Thymus (tissue), 14 donors: ENCODE results near the gene CDV3. TPM values are rescaled to one million over a fixed set of nuclear protein-coding genes. Genes with fewer than 3 reads are reported as not detected.
"Not testable (repeated sequence)": the region's sequence is repeated elsewhere in the genome, so short reads cannot be mapped to it uniquely, and the experiment has no call there.

ENCODE experiments used
- DNase-seq, 9 donors: peaks; one replicate each; pipeline ENCODE4 v3.0.0-alpha.2; 2013; ENCODE audit warnings: low spot score in 9 of 9, low read depth in 6 of 9, missing footprints in 1 of 9
- H3K27ac ChIP-seq, 2 donors: one replicate each; pipeline ENCODE4 v1.5.1; 2013; ENCODE audit warnings: control low read depth in 1 of 2, low read depth in 1 of 2, low read length in 1 of 2, mild to moderate bottlenecking in 1 of 2, moderate library complexity in 1 of 2
- H3K27me3 ChIP-seq, 2 donors: one replicate each; pipeline ENCODE4 v1.5.1; 2013; ENCODE audit warnings: low read length in 1 of 2; ENCODE audit not compliant: control insufficient read depth in 2 of 2, insufficient read depth in 1 of 2
- H3K36me3 ChIP-seq, 2 donors: one replicate each; pipeline ENCODE4 v1.5.1; 2013; ENCODE audit warnings: low read length in 1 of 2, mild to moderate bottlenecking in 1 of 2, moderate library complexity in 1 of 2; ENCODE audit not compliant: control insufficient read depth in 2 of 2, insufficient read depth in 2 of 2
- H3K4me1 ChIP-seq, 2 donors: one replicate each; pipeline ENCODE4 v1.5.1; 2013; ENCODE audit warnings: low read length in 2 of 2; ENCODE audit not compliant: control insufficient read depth in 2 of 2, insufficient read depth in 2 of 2
- H3K4me3 ChIP-seq, 2 donors: one replicate each; pipeline ENCODE4 v1.5.1; 2013; ENCODE audit warnings: low read length in 2 of 2, control low read depth in 1 of 2, mild to moderate bottlenecking in 1 of 2
- H3K9me3 ChIP-seq, 2 donors: one replicate each; pipeline ENCODE4 v1.5.1; 2013; ENCODE audit warnings: low read length in 1 of 2, mild to moderate bottlenecking in 1 of 2; ENCODE audit not compliant: control insufficient read depth in 2 of 2, insufficient read depth in 1 of 2
- WGBS: extraction: QIAGEN DNeasy Blood & Tissue Kit; methylation state at CpG from one replicate; pipeline ENCODE4 v1.1.7; 2013; 5-methylcytosine and 5-hydroxymethylcytosine counted together
- long read RNA-seq, 10 donors: transcript quantifications; one replicate each; lab custom pipeline, GENCODE V29; 2026
- polyA plus RNA-seq: library from polyadenylated mRNA; stranded (reverse); fragments of 200-250 nt; gene quantifications from one replicate; pipeline ENCODE4 v1.2.3, GENCODE V29; 2013
- total RNA-seq: library from RNA; stranded (reverse); fragments of 120-200 nt; gene quantifications from one replicate; pipeline ENCODE4 v1.2.4, GENCODE V29; 2013
- donor health status: healthy.

Gene CDV3
- total RNA-seq: 175 TPM
- 166 TPM for polyA plus RNA-seq
- long read RNA-seq, donor 1, transcript CDV3-203 (5 exons, 955 nt): major isoform, 5 of 6 reads
- long read RNA-seq, donor 1, partial matches to known transcripts: 0 of 6 reads
- long read RNA-seq, donor 1, other reads (novel, unspliced or antisense): 0 of 6 reads
- long read RNA-seq, donor 2, transcript CDV3-201 (5 exons, 3,307 nt): minor isoform, 22 of 140 reads
- long read RNA-seq, donor 2, transcript CDV3-203 (5 exons, 955 nt): major isoform, 48 of 140 reads
- long read RNA-seq, donor 2, partial matches to known transcripts: 42 of 140 reads
- long read RNA-seq, donor 2, other reads (novel, unspliced or antisense): 28 of 140 reads
- long read RNA-seq, donor 3, transcript CDV3-201 (5 exons, 3,307 nt): minor isoform, 14 of 82 reads
- long read RNA-seq, donor 3, transcript CDV3-203 (5 exons, 955 nt): major isoform, 37 of 82 reads
- long read RNA-seq, donor 3, partial matches to known transcripts: 20 of 82 reads
- long read RNA-seq, donor 3, other reads (novel, unspliced or antisense): 11 of 82 reads
- long read RNA-seq, donor 4, transcript CDV3-203 (5 exons, 955 nt): major isoform, 22 of 56 reads
- long read RNA-seq, donor 4, transcript CDV3-201 (5 exons, 3,307 nt): minor isoform, 9 of 56 reads
- long read RNA-seq, donor 4, partial matches to known transcripts: 25 of 56 reads
- long read RNA-seq, donor 4, other reads (novel, unspliced or antisense): 0 of 56 reads
- long read RNA-seq, donor 5, transcript CDV3-203 (5 exons, 955 nt): major isoform, 16 of 407 reads
- long read RNA-seq, donor 5, transcript CDV3-201 (5 exons, 3,307 nt): minor isoform, 12 of 407 reads
- long read RNA-seq, donor 5, partial matches to known transcripts: 374 of 407 reads
- long read RNA-seq, donor 5, other reads (novel, unspliced or antisense): 5 of 407 reads
- long read RNA-seq, donor 6, transcript CDV3-203 (5 exons, 955 nt): major isoform, 22 of 52 reads
- long read RNA-seq, donor 6, transcript CDV3-201 (5 exons, 3,307 nt): minor isoform, 9 of 52 reads
- long read RNA-seq, donor 6, partial matches to known transcripts: 10 of 52 reads
- long read RNA-seq, donor 6, other reads (novel, unspliced or antisense): 11 of 52 reads
- long read RNA-seq, donor 7, transcript CDV3-203 (5 exons, 955 nt): major isoform, 32 of 71 reads
- long read RNA-seq, donor 7, transcript CDV3-201 (5 exons, 3,307 nt): minor isoform, 8 of 71 reads
- long read RNA-seq, donor 7, partial matches to known transcripts: 26 of 71 reads
- long read RNA-seq, donor 7, other reads (novel, unspliced or antisense): 5 of 71 reads
- long read RNA-seq, donor 8, transcript CDV3-203 (5 exons, 955 nt): major isoform, 14 of 35 reads
- long read RNA-seq, donor 8, transcript CDV3-201 (5 exons, 3,307 nt): minor isoform, 5 of 35 reads
- long read RNA-seq, donor 8, partial matches to known transcripts: 16 of 35 reads
- long read RNA-seq, donor 8, other reads (novel, unspliced or antisense): 0 of 35 reads
- long read RNA-seq, donor 9, transcript CDV3-201 (5 exons, 3,307 nt): minor isoform, 9 of 46 reads
- long read RNA-seq, donor 9, transcript CDV3-203 (5 exons, 955 nt): major isoform, 14 of 46 reads
- long read RNA-seq, donor 9, partial matches to known transcripts: 23 of 46 reads
- long read RNA-seq, donor 9, other reads (novel, unspliced or antisense): 0 of 46 reads
- long read RNA-seq, donor 10, transcript CDV3-201 (5 exons, 3,307 nt): minor isoform, 13 of 73 reads
- long read RNA-seq, donor 10, transcript CDV3-203 (5 exons, 955 nt): major isoform, 20 of 73 reads
- long read RNA-seq, donor 10, partial matches to known transcripts: 40 of 73 reads
- long read RNA-seq, donor 10, other reads (novel, unspliced or antisense): 0 of 73 reads

- DNase-seq: no peak
- WGBS: under 1% methylated on average over 81 of the region's 81 CpGs
- H3K27ac ChIP-seq: peak within 1 kb of the TSS; percentile 93 to 99
- H3K36me3 ChIP-seq: peaks cover 16 to 30% of the 10 kb centered on the region in 2 donors
- H3K4me1 ChIP-seq: peaks cover 29 to 39% of the 10 kb centered on the region in 2 donors
- H3K4me3 ChIP-seq: peak within 1 kb of the TSS; percentile 59 to 100
- H3K27me3 ChIP-seq: no peaks in the 10 kb centered on the region
- H3K9me3 ChIP-seq: no peaks in the 10 kb centered on the region
Observed at GRCh38 chr3:133573629-133574194, at the start of gene CDV3. TSS of gene CDV3 (plus strand) at chr3:133573686. CDS start at chr3:133574045, 359 bp downstream.

- not testable (repeated sequence) for H3K27me3 ChIP-seq, H3K4me1 ChIP-seq, DNase-seq, H3K27ac ChIP-seq, H3K4me3 ChIP-seq, H3K36me3 ChIP-seq, H3K9me3 ChIP-seq
- WGBS: 63% methylated on average over 3 of the region's 3 CpGs
Observed at GRCh38 chr3:133523758-133524157, 49.7 kb upstream of the CDV3 start.

- H3K4me1 ChIP-seq: peaks cover 0 to 3% of the 10 kb centered on the region in 2 donors
- no peaks in the 10 kb centered on the region for H3K36me3 ChIP-seq
- DNase-seq: no peak
- no peak overlapping the region for H3K4me3 ChIP-seq
- no peak overlapping the region for H3K27ac ChIP-seq
- no peaks in the 10 kb centered on the region for H3K9me3 ChIP-seq
- H3K27me3 ChIP-seq: no peaks in the 10 kb centered on the region
Observed at GRCh38 chr3:133525435-133525834, 48.1 kb upstream of the CDV3 start.

- Histone ChIP-seq H3K4me3 (no peak overlapping the region), H3K4me1 (peaks cover 0 to 3% of the 10 kb centered on the region in 2 donors), H3K36me3 (no peaks in the 10 kb centered on the region), H3K27ac (no peak overlapping the region), H3K27me3 (no peaks in the 10 kb centered on the region), H3K9me3 (no peaks in the 10 kb centered on the region)
- WGBS: 75% methylated on average over 6 of the region's 6 CpGs
- DNase-seq: peak in 1 of 9 donors; percentile 35
Observed at GRCh38 chr3:133527081-133527715, 46.3 kb upstream of the CDV3 start.

GRCh38 chr3:133529809-133530208, 43.7 kb upstream of the CDV3 start:
- DNase-seq: no peak
- Histone ChIP-seq H3K4me3 (no peak overlapping the region), H3K36me3 (no peaks in the 10 kb centered on the region), H3K4me1 (peaks cover 0 to 3% of the 10 kb centered on the region in 2 donors), H3K27ac (no peak overlapping the region), H3K27me3 (no peaks in the 10 kb centered on the region), H3K9me3 (no peaks in the 10 kb centered on the region)
- 97% methylated on average over 2 of the region's 2 CpGs for WGBS

- H3K9me3 ChIP-seq: no peaks in the 10 kb centered on the region
- H3K27me3 ChIP-seq: no peaks in the 10 kb centered on the region
- H3K4me3 ChIP-seq: no peak overlapping the region
- WGBS: 76% methylated on average over 5 of the region's 5 CpGs
- peaks cover 0 to 3% of the 10 kb centered on the region in 2 donors for H3K4me1 ChIP-seq
- no peak for DNase-seq
- no peak overlapping the region for H3K27ac ChIP-seq
- H3K36me3 ChIP-seq: no peaks in the 10 kb centered on the region
Observed at GRCh38 chr3:133531981-133532380, 41.5 kb upstream of the CDV3 start.

GRCh38 chr3:133532951-133533350, 40.5 kb upstream of the CDV3 start:
- no peak for DNase-seq
- no peaks in the 10 kb centered on the region for H3K9me3 ChIP-seq
- no peak overlapping the region for H3K27ac ChIP-seq
- 98% methylated on average over 5 of the region's 5 CpGs for WGBS
- H3K36me3 ChIP-seq: no peaks in the 10 kb centered on the region
- no peak overlapping the region for H3K4me3 ChIP-seq
- no peaks in the 10 kb centered on the region for H3K27me3 ChIP-seq
- H3K4me1 ChIP-seq: no peaks in the 10 kb centered on the region
